SK-N-SH treated with all-trans-retinoic acid at 6 μM for 48 hours (cell line): ENCODE results near the gene LEPROT.

Experiments used
- ATAC-seq: fragments of 200-7000 bp; cut with Tn5 transposase; 3 replicates; pipeline ENCODE4 v1.9.1; 2020; ENCODE audit warnings: mild to moderate bottlenecking, moderate library complexity
- ARNTL ChIP-seq: fragments of 450-650 bp; formaldehyde crosslinking; IDR thresholded peaks from 2 replicates; pipeline ENCODE4 v1.5.0; 2020; ENCODE audit warnings: low read depth, mild to moderate bottlenecking, moderate library complexity, borderline replicate concordance
- BACH2 ChIP-seq: fragments of 250-450 bp; sonication (Bioruptor Pico); IDR thresholded peaks from 2 replicates; pipeline ENCODE4 v1.9.0; 2021; ENCODE audit warnings: mild to moderate bottlenecking, borderline replicate concordance
- CSDC2 ChIP-seq: fragments of 250-450 bp; sonication (Bioruptor Pico); IDR thresholded peaks from 2 replicates; pipeline ENCODE4 v1.5.0; 2020; ENCODE audit warnings: mild to moderate bottlenecking, moderate library complexity
- ESRRG ChIP-seq: fragments of 250-450 bp; sonication (Bioruptor Pico); IDR thresholded peaks from 2 replicates; pipeline ENCODE4 v1.6.1; 2021; ENCODE audit warnings: mild to moderate bottlenecking
- GLIS3 ChIP-seq: fragments of 250-450 bp; sonication (Bioruptor Pico); IDR thresholded peaks from 2 replicates; pipeline ENCODE4 v1.5.0; 2020; ENCODE audit warnings: mild to moderate bottlenecking, moderate library complexity
- RARB ChIP-seq: fragments of 250-450 bp; sonication (Bioruptor Pico); IDR thresholded peaks from 2 replicates; pipeline ENCODE4 v1.8.0; 2021; ENCODE audit warnings: mild to moderate bottlenecking, moderate library complexity
- SNAI2 ChIP-seq: fragments of 250-450 bp; sonication (Bioruptor Pico); IDR thresholded peaks from 2 replicates; pipeline ENCODE4 v1.5.0; 2020; ENCODE audit warnings: mild to moderate bottlenecking, moderate library complexity
- TCF4 ChIP-seq: fragments of 250-450 bp; sonication (Bioruptor Pico); IDR thresholded peaks from 2 replicates; pipeline ENCODE4 v1.8.0; 2021; ENCODE audit warnings: mild to moderate bottlenecking, moderate library complexity, borderline replicate concordance
- TOX ChIP-seq: fragments of 250-450 bp; sonication (Bioruptor Pico); IDR thresholded peaks from 2 replicates; pipeline ENCODE4 v1.8.0; 2021; ENCODE audit warnings: mild to moderate bottlenecking, moderate library complexity, borderline replicate concordance
- ZC3H10 ChIP-seq: fragments of 250-450 bp; sonication (Bioruptor Pico); IDR thresholded peaks from 2 replicates; pipeline ENCODE4 v1.5.1; 2021; ENCODE audit warnings: mild to moderate bottlenecking, moderate library complexity
- ZFP30 ChIP-seq: fragments of 450-650 bp; formaldehyde crosslinking; IDR thresholded peaks from 2 replicates; pipeline ENCODE4 v1.5.0; 2022; ENCODE audit warnings: mild to moderate bottlenecking, moderate library complexity
- ZNF565 ChIP-seq: fragments of 450-650 bp; formaldehyde crosslinking; conservative IDR thresholded peaks from 2 replicates; pipeline ENCODE4 v1.5.0; 2020; ENCODE audit warnings: low read depth, mild to moderate bottlenecking, moderate library complexity
- ZNF70 ChIP-seq: fragments of 450-650 bp; formaldehyde crosslinking; IDR thresholded peaks from 2 replicates; pipeline ENCODE4 v1.5.0; 2020; ENCODE audit warnings: mild to moderate bottlenecking, moderate library complexity
- ZNF8 ChIP-seq: fragments of 450-650 bp; formaldehyde crosslinking; IDR thresholded peaks from 2 replicates; pipeline ENCODE4 v1.5.0; 2020; ENCODE audit warnings: mild to moderate bottlenecking, moderate library complexity
- TF ChIP-seq, protein P1 (sequence below): fragments of 250-450 bp; sonication (Bioruptor Pico); IDR thresholded peaks from 2 replicates; pipeline ENCODE4 v1.5.0; 2020; ENCODE audit warnings: mild to moderate bottlenecking, moderate library complexity
- TF ChIP-seq, protein P2 (sequence below): fragments of 250-450 bp; sonication (Bioruptor Pico); IDR thresholded peaks from 2 replicates; pipeline ENCODE4 v1.8.0; 2020; ENCODE audit warnings: mild to moderate bottlenecking, moderate library complexity, borderline replicate concordance
- TF ChIP-seq, protein P3 (sequence below): fragments of 250-450 bp; sonication (Bioruptor Pico); IDR thresholded peaks from 2 replicates; pipeline ENCODE4 v1.5.1; 2020; ENCODE audit warnings: low read depth, mild to moderate bottlenecking, moderate library complexity

The LEPROT gene

DNA sequence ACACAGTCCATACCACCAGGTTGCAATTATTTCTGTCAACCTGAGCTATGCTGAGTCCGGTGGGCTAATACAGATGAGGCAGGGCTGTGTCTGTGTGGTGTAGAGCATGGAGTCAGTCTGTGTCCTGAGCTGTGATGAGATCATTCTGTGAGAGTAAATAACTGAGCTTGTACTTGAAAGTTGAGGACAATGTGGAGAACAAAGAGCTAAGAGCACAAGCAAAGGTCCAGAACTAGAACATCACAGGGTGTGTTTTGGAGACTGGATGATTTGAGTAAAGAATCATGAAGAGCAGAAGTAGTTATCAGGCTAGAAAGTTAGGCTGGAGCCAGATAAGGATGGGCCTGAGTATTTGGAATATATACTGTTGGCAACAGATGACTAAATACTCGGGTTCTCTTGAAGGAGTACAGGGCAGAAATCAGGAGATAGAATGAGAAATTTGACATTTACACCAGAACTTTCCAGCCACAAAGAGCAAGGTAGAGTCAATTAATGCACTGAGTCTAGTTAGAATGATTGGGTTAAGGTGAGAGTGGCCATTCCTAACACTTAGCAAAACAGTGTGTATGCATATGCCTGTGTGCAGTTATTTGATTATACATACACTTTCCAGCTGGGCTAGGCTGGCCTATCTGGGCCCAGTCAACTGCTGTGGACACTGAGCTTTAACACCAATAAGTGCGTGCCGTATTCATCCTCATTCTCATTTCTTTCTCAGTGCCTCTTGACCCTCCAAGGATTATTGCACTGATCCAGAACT, 48.8 kb downstream of the LEPROT start:
- ATAC-seq: no peak
- TF ChIP-seq ZNF8 (CRISPR knock-in tag): no peak
- TF ChIP-seq TCF4 (CRISPR knock-in tag): no peak
- TF ChIP-seq, protein P1, sequence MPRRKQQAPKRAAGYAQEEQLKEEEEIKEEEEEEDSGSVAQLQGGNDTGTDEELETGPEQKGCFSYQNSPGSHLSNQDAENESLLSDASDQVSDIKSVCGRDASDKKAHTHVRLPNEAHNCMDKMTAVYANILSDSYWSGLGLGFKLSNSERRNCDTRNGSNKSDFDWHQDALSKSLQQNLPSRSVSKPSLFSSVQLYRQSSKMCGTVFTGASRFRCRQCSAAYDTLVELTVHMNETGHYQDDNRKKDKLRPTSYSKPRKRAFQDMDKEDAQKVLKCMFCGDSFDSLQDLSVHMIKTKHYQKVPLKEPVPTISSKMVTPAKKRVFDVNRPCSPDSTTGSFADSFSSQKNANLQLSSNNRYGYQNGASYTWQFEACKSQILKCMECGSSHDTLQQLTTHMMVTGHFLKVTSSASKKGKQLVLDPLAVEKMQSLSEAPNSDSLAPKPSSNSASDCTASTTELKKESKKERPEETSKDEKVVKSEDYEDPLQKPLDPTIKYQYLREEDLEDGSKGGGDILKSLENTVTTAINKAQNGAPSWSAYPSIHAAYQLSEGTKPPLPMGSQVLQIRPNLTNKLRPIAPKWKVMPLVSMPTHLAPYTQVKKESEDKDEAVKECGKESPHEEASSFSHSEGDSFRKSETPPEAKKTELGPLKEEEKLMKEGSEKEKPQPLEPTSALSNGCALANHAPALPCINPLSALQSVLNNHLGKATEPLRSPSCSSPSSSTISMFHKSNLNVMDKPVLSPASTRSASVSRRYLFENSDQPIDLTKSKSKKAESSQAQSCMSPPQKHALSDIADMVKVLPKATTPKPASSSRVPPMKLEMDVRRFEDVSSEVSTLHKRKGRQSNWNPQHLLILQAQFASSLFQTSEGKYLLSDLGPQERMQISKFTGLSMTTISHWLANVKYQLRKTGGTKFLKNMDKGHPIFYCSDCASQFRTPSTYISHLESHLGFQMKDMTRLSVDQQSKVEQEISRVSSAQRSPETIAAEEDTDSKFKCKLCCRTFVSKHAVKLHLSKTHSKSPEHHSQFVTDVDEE (CRISPR knock-in tag): no peak
- TF ChIP-seq CSDC2: no peak
- no peak for TF ChIP-seq ARNTL (CRISPR knock-in tag)
- TF ChIP-seq, protein P2, sequence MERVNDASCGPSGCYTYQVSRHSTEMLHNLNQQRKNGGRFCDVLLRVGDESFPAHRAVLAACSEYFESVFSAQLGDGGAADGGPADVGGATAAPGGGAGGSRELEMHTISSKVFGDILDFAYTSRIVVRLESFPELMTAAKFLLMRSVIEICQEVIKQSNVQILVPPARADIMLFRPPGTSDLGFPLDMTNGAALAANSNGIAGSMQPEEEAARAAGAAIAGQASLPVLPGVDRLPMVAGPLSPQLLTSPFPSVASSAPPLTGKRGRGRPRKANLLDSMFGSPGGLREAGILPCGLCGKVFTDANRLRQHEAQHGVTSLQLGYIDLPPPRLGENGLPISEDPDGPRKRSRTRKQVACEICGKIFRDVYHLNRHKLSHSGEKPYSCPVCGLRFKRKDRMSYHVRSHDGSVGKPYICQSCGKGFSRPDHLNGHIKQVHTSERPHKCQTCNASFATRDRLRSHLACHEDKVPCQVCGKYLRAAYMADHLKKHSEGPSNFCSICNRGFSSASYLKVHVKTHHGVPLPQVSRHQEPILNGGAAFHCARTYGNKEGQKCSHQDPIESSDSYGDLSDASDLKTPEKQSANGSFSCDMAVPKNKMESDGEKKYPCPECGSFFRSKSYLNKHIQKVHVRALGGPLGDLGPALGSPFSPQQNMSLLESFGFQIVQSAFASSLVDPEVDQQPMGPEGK (CRISPR knock-in tag): no peak
- TF ChIP-seq ESRRG (CRISPR knock-in tag): no peak
- TF ChIP-seq SNAI2 (CRISPR knock-in tag): no peak
- no peak for TF ChIP-seq GLIS3 (CRISPR knock-in tag)
- TF ChIP-seq BACH2 (CRISPR knock-in tag): no peak
- TF ChIP-seq, protein P3, sequence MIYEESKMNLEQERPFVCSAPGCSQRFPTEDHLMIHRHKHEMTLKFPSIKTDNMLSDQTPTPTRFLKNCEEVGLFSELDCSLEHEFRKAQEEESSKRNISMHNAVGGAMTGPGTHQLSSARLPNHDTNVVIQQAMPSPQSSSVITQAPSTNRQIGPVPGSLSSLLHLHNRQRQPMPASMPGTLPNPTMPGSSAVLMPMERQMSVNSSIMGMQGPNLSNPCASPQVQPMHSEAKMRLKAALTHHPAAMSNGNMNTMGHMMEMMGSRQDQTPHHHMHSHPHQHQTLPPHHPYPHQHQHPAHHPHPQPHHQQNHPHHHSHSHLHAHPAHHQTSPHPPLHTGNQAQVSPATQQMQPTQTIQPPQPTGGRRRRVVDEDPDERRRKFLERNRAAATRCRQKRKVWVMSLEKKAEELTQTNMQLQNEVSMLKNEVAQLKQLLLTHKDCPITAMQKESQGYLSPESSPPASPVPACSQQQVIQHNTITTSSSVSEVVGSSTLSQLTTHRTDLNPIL (CRISPR knock-in tag): no peak
- no peak for TF ChIP-seq ZNF70
- TF ChIP-seq ZC3H10 (CRISPR knock-in tag): no peak

DNA sequence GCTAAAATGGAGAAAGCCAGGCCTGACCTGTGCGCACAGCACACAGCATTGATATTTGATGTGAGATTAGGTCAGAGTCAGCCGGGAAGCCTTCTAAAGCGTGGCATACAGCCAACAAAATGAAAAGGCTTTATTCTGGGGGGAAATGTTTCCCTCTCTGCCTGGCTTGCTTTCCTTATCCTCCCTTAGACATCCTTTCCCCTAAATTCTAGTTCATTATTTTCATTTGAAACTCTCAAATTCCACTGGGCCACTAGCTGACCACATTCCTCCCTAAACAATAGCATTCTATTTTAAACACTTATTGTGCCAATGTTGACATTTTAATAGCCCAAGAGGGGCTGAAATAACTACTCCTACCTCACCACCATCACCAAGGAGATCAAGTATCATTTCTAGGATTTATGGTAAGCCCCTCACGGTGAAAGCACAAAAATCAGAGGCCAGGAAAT, 49.4 kb downstream of the LEPROT start:
- no peak for TF ChIP-seq ZFP30
- TF ChIP-seq, protein P1 (CRISPR knock-in tag): no peak
- no peak for TF ChIP-seq ZNF8 (CRISPR knock-in tag)
- TF ChIP-seq TOX (CRISPR knock-in tag): no peak
- TF ChIP-seq, protein P2 (CRISPR knock-in tag): no peak
- no peak for TF ChIP-seq ZNF565 (CRISPR knock-in tag)

DNA sequence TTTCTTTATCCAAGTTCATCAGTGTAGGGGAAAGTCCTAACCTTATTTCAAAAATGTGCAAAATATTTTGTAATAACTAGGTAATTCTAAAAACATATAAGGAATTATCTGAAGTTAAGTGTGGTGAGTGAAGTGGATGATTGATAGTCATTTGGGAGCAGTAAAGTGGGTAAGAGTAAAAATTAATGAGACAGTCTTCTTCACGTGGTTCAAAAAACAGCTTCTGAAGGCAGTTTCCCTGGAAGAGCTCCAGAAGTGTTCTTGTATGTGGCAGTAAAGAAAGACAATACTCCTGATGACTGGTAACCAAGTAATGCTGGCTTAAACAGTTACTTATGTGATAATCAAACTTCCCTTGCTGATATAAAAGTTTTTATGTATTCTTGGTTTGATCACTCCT, 50.3 kb downstream of the LEPROT start:
- TF ChIP-seq RARB (CRISPR knock-in tag) (no peak), ESRRG (CRISPR knock-in tag) (no peak), SNAI2 (CRISPR knock-in tag) (no peak), ZNF70 (no peak)
- no peak for ATAC-seq

More for the DNA sequence above, 49.4 kb downstream of the LEPROT start:
- ATAC-seq: no peak
